ENCODE data around the gene TLR7.

Gene TLR7

GRCh38 chrX:12874581-12874980, 7.7 kb downstream of the TLR7 start:
- TF ChIP-seq GATA1 (IDR thresholded peaks at IDR 0.05; ENCODE audit: low read depth, low read length) (no peak), POLR2A (IDR thresholded peaks at IDR 0.05; ENCODE audit: low read length) (no peak)
- no peak for DNase-seq

GRCh38 chrX:12877386-12877785, 10.5 kb downstream of the TLR7 start:
- DNase-seq, result no peak
- TF ChIP-seq GATA1 (IDR thresholded peaks at IDR 0.05; ENCODE audit: low read depth, low read length), result no peak
- TF ChIP-seq POLR2A (IDR thresholded peaks at IDR 0.05; ENCODE audit: low read length), result no peak

- DNase-seq, result no peak
- no peak for TF ChIP-seq POLR2A (IDR thresholded peaks at IDR 0.05; ENCODE audit: low read length)
- TF ChIP-seq GATA1 (IDR thresholded peaks at IDR 0.05; ENCODE audit: low read depth, low read length), result no peak
Measured at GRCh38 chrX:12878536-12878935, 11.7 kb downstream of the TLR7 start.

GRCh38 chrX:12881914-12882313, 15.0 kb downstream of the TLR7 start:
- DNase-seq, result no peak
- TF ChIP-seq POLR2A (IDR thresholded peaks at IDR 0.05; ENCODE audit: low read length) (no peak), GATA1 (IDR thresholded peaks at IDR 0.05; ENCODE audit: low read depth, low read length) (no peak)

- TF ChIP-seq GATA1 (IDR thresholded peaks at IDR 0.05; ENCODE audit: low read depth, low read length) (no peak), POLR2A (IDR thresholded peaks at IDR 0.05; ENCODE audit: low read length) (no peak)
- DNase-seq, result no peak
Measured at GRCh38 chrX:12885508-12885907, 18.6 kb downstream of the TLR7 start.

GRCh38 chrX:12886545-12886944, 19.7 kb downstream of the TLR7 start:
- TF ChIP-seq POLR2A (IDR thresholded peaks at IDR 0.05; ENCODE audit: low read length) (no peak), GATA1 (IDR thresholded peaks at IDR 0.05; ENCODE audit: low read depth, low read length) (no peak)
- no peak for DNase-seq

- TF ChIP-seq GATA1 (IDR thresholded peaks at IDR 0.05; ENCODE audit: low read depth, low read length), result no peak
- TF ChIP-seq POLR2A (IDR thresholded peaks at IDR 0.05; ENCODE audit: low read length), result no peak
- DNase-seq, result no peak
Measured at GRCh38 chrX:12887141-12887540, 20.3 kb downstream of the TLR7 start.

- DNase-seq, result no peak
- no peak for TF ChIP-seq POLR2A (IDR thresholded peaks at IDR 0.05; ENCODE audit: low read length)
- no peak for TF ChIP-seq GATA1 (IDR thresholded peaks at IDR 0.05; ENCODE audit: low read depth, low read length)
Measured at GRCh38 chrX:12887767-12888166, 20.9 kb downstream of the TLR7 start.

- no peak for DNase-seq
- TF ChIP-seq POLR2A (IDR thresholded peaks at IDR 0.05; ENCODE audit: low read length), result no peak
- TF ChIP-seq GATA1 (IDR thresholded peaks at IDR 0.05; ENCODE audit: low read depth, low read length), result no peak
Measured at GRCh38 chrX:12890467-12890866, 23.6 kb downstream of the TLR7 start.

- TF ChIP-seq GATA1 (IDR thresholded peaks at IDR 0.05; ENCODE audit: low read depth, low read length), result no peak
- no peak for TF ChIP-seq POLR2A (IDR thresholded peaks at IDR 0.05; ENCODE audit: low read length)
- no peak for DNase-seq
Measured at GRCh38 chrX:12891171-12891570, 24.3 kb downstream of the TLR7 start.

- no peak for DNase-seq
Measured at GRCh38 chrX:12891915-12892506, 25.1 kb downstream of the TLR7 start.

GRCh38 chrX:12892716-12893115, 25.8 kb downstream of the TLR7 start:
- DNase-seq, result no peak

More at GRCh38 chrX:12891915-12892506, 25.1 kb downstream of the TLR7 start:
- TF ChIP-seq POLR2A (IDR thresholded peaks at IDR 0.05; ENCODE audit: low read length) (no peak), GATA1 (IDR thresholded peaks at IDR 0.05; ENCODE audit: low read depth, low read length) (no peak)

GRCh38 chrX:12894074-12895030, 27.5 kb downstream of the TLR7 start:
- TF ChIP-seq GATA1 (IDR thresholded peaks at IDR 0.05; ENCODE audit: low read depth, low read length), result no peak
- no peak for TF ChIP-seq POLR2A (IDR thresholded peaks at IDR 0.05; ENCODE audit: low read length)
- DNase-seq, result peak; percentile 8 to 45

More at GRCh38 chrX:12892716-12893115, 25.8 kb downstream of the TLR7 start:
- TF ChIP-seq POLR2A (IDR thresholded peaks at IDR 0.05; ENCODE audit: low read length), result no peak
- no peak for TF ChIP-seq GATA1 (IDR thresholded peaks at IDR 0.05; ENCODE audit: low read depth, low read length)

GRCh38 chrX:12895866-12896265, 29.0 kb downstream of the TLR7 start:
- TF ChIP-seq POLR2A (IDR thresholded peaks at IDR 0.05; ENCODE audit: low read length) (no peak), GATA1 (IDR thresholded peaks at IDR 0.05; ENCODE audit: low read depth, low read length) (no peak)

More at GRCh38 chrX:12895866-12896265, 29.0 kb downstream of the TLR7 start:
- no peak for DNase-seq

Data from erythroblast (primary cell).